Panc1 (cell line): Measurements from ENCODE around the gene TEX51. TPM values are rescaled to one million over a fixed set of nuclear protein-coding genes. Genes with fewer than 3 reads are reported as not detected.

ENCODE experiments used
- ATAC-seq: fragments of 200-7000 bp; cut with Tn5 transposase; 2 replicates; pipeline ENCODE4 v1.9.1; 2020; ENCODE audit warnings: mild to moderate bottlenecking, moderate library complexity
- BruUV-seq: library from RNA; stranded (reverse); fragments of 400-500 nt; replicated peaks from 2 replicates; lab custom pipeline; 2021; lab: Mats Ljungman, UMichigan
- CTCF ChIA-PET: fragments of 300-600 bp; sonication (Branson Sonifier 250); formaldehyde crosslinking; loops from one replicate; lab custom pipeline; 2022; ENCODE audit warnings: antibody characterized with exemption; lab: Charles Lee
- POLR2A ChIA-PET: fragments of 300-600 bp; sonication (Branson Sonifier 250); formaldehyde crosslinking; loops from one replicate; lab custom pipeline; 2022; ENCODE audit warnings: antibody characterized with exemption; lab: Charles Lee
- DNase-seq: peaks from one replicate; pipeline ENCODE4 v3.0.0-alpha.2; 2010; ENCODE audit warnings: low read depth, low spot score
- H3K27ac ChIP-seq: 2 replicates; pipeline ENCODE4 v1.5.1; 2011; ENCODE audit warnings: mild to moderate bottlenecking, low read length, inconsistent platforms
- H3K27me3 ChIP-seq: fragments of 200-500 bp; sonication (Bioruptor generic); 2 replicates; pipeline ENCODE4 v1.6.0; 2014; ENCODE audit warnings: low read length, inconsistent platforms; ENCODE audit not compliant: control insufficient read depth, insufficient read depth
- H3K36me3 ChIP-seq: fragments of 200-500 bp; sonication (Bioruptor generic); 2 replicates; pipeline ENCODE4 v1.5.1; 2014; ENCODE audit warnings: inconsistent platforms, mild to moderate bottlenecking, low read length, moderate library complexity; ENCODE audit not compliant: control insufficient read depth, insufficient read depth
- H3K4me1 ChIP-seq: 2 replicates; pipeline ENCODE4 v1.5.1; 2011; ENCODE audit warnings: inconsistent platforms, mild to moderate bottlenecking, low read length, moderate library complexity; ENCODE audit not compliant: control insufficient read depth, insufficient read depth
- H3K4me3 ChIP-seq, 2 experiments: 2 replicates each; pipeline ENCODE4 v1.5.1; 2011 to 2012; ENCODE audit warnings: low read depth in 2 of 2, low read length in 2 of 2, mild to moderate bottlenecking in 2 of 2, inconsistent platforms in 1 of 2, moderate library complexity in 1 of 2
- H3K9me3 ChIP-seq: fragments of 200-500 bp; sonication (Bioruptor generic); 2 replicates; pipeline ENCODE4 v1.5.1; 2014; ENCODE audit warnings: low read depth, mild to moderate bottlenecking, inconsistent platforms, low read length, moderate library complexity; ENCODE audit not compliant: control insufficient read depth, insufficient read depth
- CTCF ChIP-seq: fragments of 450-650 bp; IDR thresholded peaks from 2 replicates; pipeline ENCODE4 v1.5.1; 2017; ENCODE audit warnings: mild to moderate bottlenecking
- POLR2AphosphoS5 ChIP-seq: IDR thresholded peaks from 2 replicates; pipeline ENCODE4 v1.6.1; 2012; ENCODE audit warnings: mild to moderate bottlenecking, low read depth, low read length, moderate library complexity
- REST ChIP-seq, 2 experiments: IDR thresholded peaks; 2 replicates each; pipeline ENCODE4 v1.6.1; 2011 to 2012; ENCODE audit warnings: low read depth in 2 of 2, control low read depth in 1 of 2, low read length in 1 of 2, mild to moderate bottlenecking in 1 of 2, moderate library complexity in 1 of 2; ENCODE audit not compliant: insufficient read depth in 1 of 2
- SIN3A ChIP-seq: IDR thresholded peaks from 2 replicates; pipeline ENCODE4 v1.6.1; 2012; ENCODE audit warnings: low read depth, mild to moderate bottlenecking, low read length, moderate library complexity, borderline replicate concordance; ENCODE audit not compliant: insufficient read depth
- TCF7L2 ChIP-seq: IDR thresholded peaks from 2 replicates; pipeline ENCODE4 v1.6.1; 2011; ENCODE audit warnings: mild to moderate bottlenecking, low read depth, low read length, inconsistent platforms
- in situ Hi-C: cut with HindIII; loops from 2 replicates; pipeline ENCODE4 v1.10.0; 2016; ENCODE audit warnings: low sequenced_read_pairs, low pct_unique_long_range_greater_than_20kb
- intact Hi-C: fragments of 100-400 bp; cut with micrococcal nuclease; formaldehyde crosslinking; loops from one replicate; pipeline ENCODE4 v1.10.0; 2022; ENCODE audit not compliant: unreplicated experiment
- total RNA-seq: library from RNA; stranded (reverse); gene quantifications from one replicate; pipeline ENCODE4 v1.2.1, GENCODE V29; 2021; ENCODE audit not compliant: unreplicated experiment

Gene TEX51
- total RNA-seq, 1 experiment from 2014 or later, result not detected

GRCh38 chr2:126896471-126896870, 2.2 kb upstream of the TEX51 start:
- Histone ChIP-seq H3K4me1 (no peaks in the 10 kb centered on the region), H3K27ac (no peak overlapping the region), H3K36me3 (no peaks in the 10 kb centered on the region), H3K9me3 (no peaks in the 10 kb centered on the region), H3K27me3 (no peaks in the 10 kb centered on the region; the same call in 1 of the 2 replicates), H3K4me3 (no peak overlapping the region)
- in situ Hi-C loops (no loop called here), intact Hi-C loops (no loop called here)
- ATAC-seq, result no peak
- no TSS peak for BruUV-seq
- CTCF ChIA-PET, result no interaction called here
- no peak for DNase-seq
- POLR2A ChIA-PET, result no interaction called here
- TF ChIP-seq TCF7L2 (no peak), REST (IDR thresholded peaks at IDR 0.05; ENCODE audit: insufficient read depth in 1 of 2, low read depth in 2 of 2, low read length in 1 of 2) (no peak), SIN3A (no peak), POLR2AphosphoS5 (no peak), CTCF (no peak)

- CTCF ChIA-PET, result no interaction called here
- no peaks in the 10 kb centered on the region for H3K4me1 ChIP-seq
- ATAC-seq, result no peak
- H3K9me3 ChIP-seq, result no peaks in the 10 kb centered on the region
- in situ Hi-C loops (no loop called here), intact Hi-C loops (no loop called here)
- POLR2A ChIA-PET, result no interaction called here
- TF ChIP-seq POLR2AphosphoS5 (no peak), SIN3A (no peak), TCF7L2 (no peak), CTCF (no peak), REST (IDR thresholded peaks at IDR 0.05; ENCODE audit: insufficient read depth in 1 of 2, low read depth in 2 of 2, low read length in 1 of 2) (no peak)
- no TSS peak for BruUV-seq
- no peaks in the 10 kb centered on the region; the same call in 1 of the 2 replicates for H3K27me3 ChIP-seq
- no peak overlapping the region for H3K27ac ChIP-seq
- H3K4me3 ChIP-seq, result no peak overlapping the region
- no peak for DNase-seq
- no peaks in the 10 kb centered on the region for H3K36me3 ChIP-seq
Observed at GRCh38 chr2:126899616-126900185, 1.0 kb downstream of the TEX51 start.
